HG03097 (cell line): ENCODE results near the gene DENND1A.
"Not testable (repeated sequence)": the region's sequence is repeated elsewhere in the genome, so short reads cannot be mapped to it uniquely, and the experiment has no call there.

Experiments
- ATAC-seq: cut with Tn5 transposase; IDR thresholded peaks from one replicate; pipeline ENCODE4 v1.9.1; 2021; ENCODE audit not compliant: unreplicated experiment, low FRiP score

Gene DENND1A

GRCh38 chr9:123637945-123638634, 291.8 kb downstream of the DENND1A start:
- no peak for ATAC-seq

GRCh38 chr9:123637606-123637944, 292.4 kb downstream of the DENND1A start:
- ATAC-seq: no peak

GRCh38 chr9:123636805-123637204, 293.1 kb downstream of the DENND1A start:
- not testable (repeated sequence) for ATAC-seq

DNA sequence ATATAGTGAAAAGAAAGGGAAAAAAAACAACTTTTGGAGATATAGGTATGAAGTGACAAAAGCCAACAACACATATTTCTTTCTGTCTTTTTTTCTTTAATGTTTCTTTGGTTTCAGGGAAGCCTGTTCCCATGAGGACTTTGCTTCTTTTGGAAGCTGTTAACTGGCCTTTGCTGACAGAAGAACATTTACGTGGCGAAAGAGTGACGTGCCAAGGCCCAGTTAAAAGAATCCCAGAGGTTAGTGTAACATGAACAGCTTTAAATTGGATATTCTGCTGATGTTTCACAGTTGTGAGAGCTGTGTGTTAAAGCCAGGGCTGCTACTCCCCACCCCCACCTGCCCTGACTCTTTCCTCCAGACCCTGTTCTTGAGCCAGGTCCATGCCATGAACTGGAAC, 298.1 kb downstream of the DENND1A start:
- ATAC-seq: no peak

GRCh38 chr9:123630233-123630632, 299.7 kb downstream of the DENND1A start:
- ATAC-seq: no peak

- ATAC-seq: no peak
Observed at GRCh38 chr9:123629531-123629930, 300.4 kb downstream of the DENND1A start.

- no peak for ATAC-seq
Observed at GRCh38 chr9:123622711-123623241, 307.1 kb downstream of the DENND1A start.

DNA sequence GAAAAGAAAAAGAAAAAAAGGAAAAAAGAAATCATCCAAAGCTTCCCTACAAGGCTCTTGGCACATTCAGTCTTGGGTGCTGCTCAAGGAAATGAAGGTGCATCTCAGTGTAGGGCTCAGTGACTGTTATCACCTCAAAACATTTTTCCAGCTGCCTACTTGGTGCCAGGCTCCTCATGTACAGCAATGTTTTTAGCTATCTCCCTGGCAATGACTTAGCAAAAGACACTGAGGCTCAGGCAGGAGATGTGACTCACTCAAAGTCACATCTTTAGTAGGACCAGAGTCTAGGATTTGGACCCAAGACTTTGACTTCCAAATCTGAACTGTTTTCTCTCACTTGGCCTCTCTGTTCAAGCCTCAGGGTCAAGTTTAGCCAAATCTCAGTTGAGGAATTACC, 309.7 kb downstream of the DENND1A start:
- no peak for ATAC-seq

DNA sequence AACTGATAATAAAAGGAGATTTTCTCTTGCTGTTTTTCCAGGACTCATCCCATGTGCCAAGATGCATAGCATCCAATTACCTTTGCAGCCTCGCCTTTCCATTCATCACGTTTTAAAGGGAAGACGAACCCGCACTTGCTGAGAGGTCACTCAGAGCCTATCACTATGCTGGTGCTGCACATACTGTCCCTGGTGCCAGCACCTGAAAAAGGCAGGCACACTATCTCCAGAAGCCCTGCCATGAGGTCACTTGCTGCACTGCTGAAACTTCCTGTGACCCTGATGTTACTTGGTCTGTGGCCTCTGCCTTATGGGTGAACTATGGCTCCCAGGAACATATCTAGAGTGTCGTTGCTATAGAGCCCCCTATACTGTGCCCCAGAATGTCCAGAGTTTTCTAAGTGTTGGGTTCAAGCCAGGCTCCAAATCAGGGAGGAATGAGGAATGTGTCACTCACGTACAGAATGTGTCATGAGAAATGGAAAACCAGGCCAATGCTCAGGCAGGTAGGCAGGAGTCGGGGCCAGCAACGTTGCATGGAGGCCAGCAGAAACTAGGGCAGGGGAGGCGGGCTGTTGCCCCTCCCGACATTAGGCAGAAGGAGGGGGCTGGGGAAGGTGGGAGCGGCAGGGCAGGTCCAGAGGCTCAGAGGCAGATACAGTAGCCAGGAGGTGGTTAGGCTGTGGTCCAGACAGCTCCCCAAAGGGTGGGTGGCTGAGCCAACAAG, 311.8 kb downstream of the DENND1A start:
- ATAC-seq: no peak

GRCh38 chr9:123617286-123617685, 312.6 kb downstream of the DENND1A start:
- ATAC-seq: no peak

- ATAC-seq: no peak
Observed at GRCh38 chr9:123616707-123617106, 313.2 kb downstream of the DENND1A start.

DNA sequence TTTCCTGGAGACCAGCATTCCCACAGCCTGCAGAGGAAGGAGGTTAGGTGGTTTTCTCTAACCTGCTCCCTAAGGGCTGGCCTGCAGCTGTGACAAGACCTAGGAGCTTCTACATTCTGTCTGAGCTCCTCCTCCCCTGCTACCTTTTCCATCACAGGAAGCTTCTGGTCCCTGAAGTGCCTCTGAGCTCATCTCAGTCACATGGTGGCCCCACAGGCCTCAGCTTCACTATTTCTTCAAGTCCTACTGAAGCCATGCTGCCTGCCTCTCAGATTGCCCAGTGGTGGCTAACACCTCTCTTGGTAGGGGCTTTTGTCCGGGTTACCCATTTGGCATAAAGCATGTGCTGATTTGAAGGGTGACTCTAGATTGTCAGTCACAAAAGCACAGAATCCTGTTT, 314.5 kb downstream of the DENND1A start:
- ATAC-seq: no peak

DNA sequence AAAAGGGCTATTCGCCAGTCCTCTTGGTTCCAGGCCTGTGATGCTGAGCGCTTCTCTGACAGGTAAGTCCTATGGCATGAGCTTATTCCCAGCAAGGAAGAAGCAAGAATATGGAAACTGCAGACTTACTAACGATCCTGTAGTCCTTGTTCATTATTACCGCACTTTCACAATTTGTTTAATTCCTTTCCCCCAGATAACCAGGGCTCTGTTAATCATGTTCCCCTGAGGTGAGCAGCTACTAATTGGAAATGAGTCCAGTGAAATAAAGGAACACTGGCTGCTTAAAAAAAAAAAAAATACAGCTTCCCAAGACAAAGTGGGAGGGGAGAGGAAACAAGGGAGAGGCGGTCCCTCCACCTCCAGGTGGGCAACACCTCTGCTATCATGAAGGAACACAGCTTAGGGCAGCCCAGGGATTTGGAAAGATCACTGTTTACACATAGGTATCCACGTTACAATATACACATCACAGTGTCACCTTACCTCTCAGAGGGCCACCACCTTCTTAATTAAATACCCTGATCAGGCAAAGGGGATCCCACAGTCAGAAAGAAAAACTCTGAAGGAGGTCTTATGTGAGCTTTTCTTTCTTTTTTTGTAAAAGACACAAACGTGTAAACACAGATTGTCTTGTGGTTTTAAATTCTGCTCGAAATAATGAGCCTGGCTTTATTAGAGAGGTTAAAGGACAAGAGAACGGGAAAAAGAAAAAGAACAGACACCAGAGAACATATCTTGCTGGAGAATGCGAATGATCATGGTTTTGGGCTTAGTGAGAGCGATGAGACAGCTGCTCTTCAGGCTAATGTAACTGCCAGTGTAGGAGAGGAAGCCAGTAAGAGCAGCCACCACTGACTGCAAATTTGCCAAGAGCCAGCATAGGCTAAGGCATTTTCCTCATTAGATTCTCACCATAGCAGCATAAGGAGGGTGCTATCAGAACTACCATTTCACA, 315.3 kb downstream of the DENND1A start:
- no peak for ATAC-seq

GRCh38 chr9:123611226-123611625, 318.7 kb downstream of the DENND1A start:
- ATAC-seq: no peak

DNA sequence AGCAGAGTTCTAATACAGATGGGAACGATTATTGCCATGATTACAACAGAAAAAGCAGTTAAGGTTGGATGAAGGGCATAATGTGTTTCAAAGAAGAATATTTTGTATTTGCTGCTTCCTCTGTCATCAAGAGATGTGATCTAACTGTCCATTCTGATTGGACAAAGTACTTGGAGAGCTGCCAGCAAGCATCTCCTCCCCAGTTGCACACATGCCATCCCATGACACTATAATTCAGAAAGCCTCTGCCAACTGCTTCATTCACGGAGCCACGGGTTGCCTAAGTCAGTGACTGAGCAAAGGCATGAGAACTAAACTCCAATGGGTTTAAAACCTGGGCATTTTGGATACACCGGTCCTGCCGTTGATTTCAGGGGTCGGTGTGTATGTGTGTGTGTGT, 320.1 kb downstream of the DENND1A start:
- ATAC-seq: no peak

DNA sequence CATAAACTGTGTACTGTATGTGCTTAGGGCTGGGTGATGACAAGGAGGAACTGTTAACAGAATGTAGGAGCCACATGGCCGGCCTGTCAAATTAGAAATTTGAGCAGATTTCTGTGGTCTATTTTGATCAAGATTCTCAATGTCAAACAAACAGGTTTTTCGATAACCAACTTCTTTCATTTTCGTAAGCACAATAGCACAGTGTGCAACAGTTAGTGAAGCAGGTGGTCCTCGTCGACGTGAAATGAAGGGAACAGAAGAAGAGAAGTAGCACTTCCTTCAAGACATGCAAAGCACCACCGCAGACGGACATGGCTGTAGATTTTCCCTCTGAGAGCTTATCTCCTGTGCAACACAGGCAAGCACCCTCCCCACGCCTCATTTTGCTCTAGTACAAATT, 321.8 kb downstream of the DENND1A start:
- ATAC-seq: peak; percentile 95

GRCh38 chr9:123607479-123607878, 322.4 kb downstream of the DENND1A start:
- no peak for ATAC-seq

GRCh38 chr9:123606141-123606540, 323.8 kb downstream of the DENND1A start:
- ATAC-seq: no peak

GRCh38 chr9:123605286-123605685, 324.6 kb downstream of the DENND1A start:
- no peak for ATAC-seq

- no peak for ATAC-seq
Observed at GRCh38 chr9:123604861-123605260, 325.1 kb downstream of the DENND1A start.

GRCh38 chr9:123601828-123602227, 328.1 kb downstream of the DENND1A start:
- no peak for ATAC-seq
